Liver (tissue), 2 donors: ENCODE results near the gene RECQL5.

Source experiments
- YY1 ChIP-seq: IDR thresholded peaks from 2 replicates; pipeline ENCODE4 v1.6.1; 2016; ENCODE audit warnings: antibody characterized with exemption, mild to moderate bottlenecking
- TF ChIP-seq, protein P1 (sequence below): fragments of 150-350 bp; IDR thresholded peaks from 2 replicates; pipeline ENCODE4 v1.5.1; 2017; ENCODE audit warnings: improper control_type of control experiment, low read depth, low read length; ENCODE audit not compliant: missing input control
- donor health status: healthy.

DNA sequence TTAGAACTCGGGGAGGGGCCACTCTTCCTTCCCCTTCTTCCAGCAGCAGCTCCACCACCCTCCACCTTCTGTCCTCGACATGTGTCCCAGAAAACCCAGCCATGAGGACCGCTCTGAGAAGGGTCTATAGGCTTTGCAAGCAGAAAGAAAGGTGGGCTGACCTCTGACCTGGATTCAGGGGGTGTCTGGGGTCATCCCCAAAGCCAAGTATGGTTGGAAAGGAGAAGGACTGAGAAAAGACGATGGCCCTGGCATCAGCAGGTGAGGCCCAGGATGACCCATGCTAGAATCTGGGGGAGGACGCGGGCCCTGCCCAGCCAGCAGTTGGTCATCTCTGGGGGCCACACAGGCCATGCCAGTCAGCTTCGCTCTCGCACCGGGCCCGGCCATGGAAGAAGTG lies 39.9 kb downstream of the RECQL5 start:
- TF ChIP-seq, protein P1, sequence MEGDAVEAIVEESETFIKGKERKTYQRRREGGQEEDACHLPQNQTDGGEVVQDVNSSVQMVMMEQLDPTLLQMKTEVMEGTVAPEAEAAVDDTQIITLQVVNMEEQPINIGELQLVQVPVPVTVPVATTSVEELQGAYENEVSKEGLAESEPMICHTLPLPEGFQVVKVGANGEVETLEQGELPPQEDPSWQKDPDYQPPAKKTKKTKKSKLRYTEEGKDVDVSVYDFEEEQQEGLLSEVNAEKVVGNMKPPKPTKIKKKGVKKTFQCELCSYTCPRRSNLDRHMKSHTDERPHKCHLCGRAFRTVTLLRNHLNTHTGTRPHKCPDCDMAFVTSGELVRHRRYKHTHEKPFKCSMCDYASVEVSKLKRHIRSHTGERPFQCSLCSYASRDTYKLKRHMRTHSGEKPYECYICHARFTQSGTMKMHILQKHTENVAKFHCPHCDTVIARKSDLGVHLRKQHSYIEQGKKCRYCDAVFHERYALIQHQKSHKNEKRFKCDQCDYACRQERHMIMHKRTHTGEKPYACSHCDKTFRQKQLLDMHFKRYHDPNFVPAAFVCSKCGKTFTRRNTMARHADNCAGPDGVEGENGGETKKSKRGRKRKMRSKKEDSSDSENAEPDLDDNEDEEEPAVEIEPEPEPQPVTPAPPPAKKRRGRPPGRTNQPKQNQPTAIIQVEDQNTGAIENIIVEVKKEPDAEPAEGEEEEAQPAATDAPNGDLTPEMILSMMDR: no peak
- TF ChIP-seq YY1: no peak
